Measurements from ENCODE around the gene PTPRN2.

Gene PTPRN2

GRCh38 chr7:157660971-157661610, 926.5 kb downstream of the PTPRN2 start:
- DNase-seq: no peak

GRCh38 chr7:157658851-157659412, 928.7 kb downstream of the PTPRN2 start:
- no peak for DNase-seq

- DNase-seq: no peak
Measured at GRCh38 chr7:157657741-157658740, 929.6 kb downstream of the PTPRN2 start.

GRCh38 chr7:157656195-157656769, 931.3 kb downstream of the PTPRN2 start:
- no peak for DNase-seq

- no peak for DNase-seq
Measured at GRCh38 chr7:157654350-157654749, 933.3 kb downstream of the PTPRN2 start.

DNA sequence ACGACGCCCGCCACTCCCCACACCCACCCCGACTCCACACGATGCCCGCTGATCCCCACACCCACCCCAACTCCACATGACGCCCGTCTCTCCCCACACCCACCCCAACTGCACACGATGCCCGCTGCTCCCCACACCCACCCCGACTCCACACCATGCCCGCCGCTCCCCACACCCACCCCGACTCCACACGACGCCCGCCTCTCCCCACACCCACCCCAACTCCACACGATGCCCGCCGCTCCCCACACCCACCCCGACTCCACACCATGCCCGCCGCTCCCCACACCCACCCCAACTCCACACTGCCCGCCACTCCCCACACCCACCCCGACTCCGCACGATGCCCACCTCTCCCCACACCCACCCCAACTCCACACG, 933.8 kb downstream of the PTPRN2 start:
- no peak for DNase-seq

DNA sequence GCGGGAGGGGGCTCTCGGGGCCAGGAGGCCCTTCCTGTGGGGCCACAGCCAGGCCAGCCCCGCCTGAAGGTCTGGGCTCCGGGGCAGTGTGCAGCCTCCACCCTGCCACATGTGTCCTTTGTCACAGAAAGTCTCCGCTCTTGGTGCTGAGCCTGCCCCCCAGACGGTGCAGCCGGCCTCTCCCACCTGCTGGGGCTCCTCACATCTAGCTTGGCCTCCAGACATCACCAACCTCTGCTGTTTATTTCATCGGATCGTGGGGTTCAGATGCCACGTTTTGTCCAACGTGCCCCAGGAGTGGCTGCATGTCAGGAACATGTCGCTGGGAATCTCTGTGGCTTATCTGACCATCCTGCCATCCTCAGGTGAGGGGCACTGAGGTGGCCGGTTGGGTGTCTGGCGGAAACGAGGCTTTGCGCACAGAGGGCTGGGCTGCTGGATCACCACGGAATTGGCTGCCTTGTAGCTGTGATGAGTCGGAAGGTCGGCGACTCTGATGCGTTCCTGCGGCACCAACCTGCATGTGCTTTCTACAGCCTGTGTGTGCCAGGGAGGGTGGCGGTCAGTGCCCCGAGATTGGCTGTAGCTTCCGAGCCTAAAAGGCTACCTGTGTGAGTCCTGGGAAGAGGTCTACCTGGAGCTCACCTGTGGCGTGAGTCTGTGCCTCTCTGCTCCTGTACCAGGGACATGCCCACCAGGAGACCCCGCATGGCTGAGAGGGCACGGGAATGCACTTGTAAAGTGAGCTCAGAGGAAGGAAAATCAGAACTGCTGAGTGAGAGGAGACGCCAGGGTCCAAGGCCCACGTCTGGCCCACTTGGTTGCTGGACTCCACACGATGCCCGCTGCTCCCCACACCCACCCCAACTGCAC, 934.4 kb downstream of the PTPRN2 start:
- no peak for DNase-seq

DNA sequence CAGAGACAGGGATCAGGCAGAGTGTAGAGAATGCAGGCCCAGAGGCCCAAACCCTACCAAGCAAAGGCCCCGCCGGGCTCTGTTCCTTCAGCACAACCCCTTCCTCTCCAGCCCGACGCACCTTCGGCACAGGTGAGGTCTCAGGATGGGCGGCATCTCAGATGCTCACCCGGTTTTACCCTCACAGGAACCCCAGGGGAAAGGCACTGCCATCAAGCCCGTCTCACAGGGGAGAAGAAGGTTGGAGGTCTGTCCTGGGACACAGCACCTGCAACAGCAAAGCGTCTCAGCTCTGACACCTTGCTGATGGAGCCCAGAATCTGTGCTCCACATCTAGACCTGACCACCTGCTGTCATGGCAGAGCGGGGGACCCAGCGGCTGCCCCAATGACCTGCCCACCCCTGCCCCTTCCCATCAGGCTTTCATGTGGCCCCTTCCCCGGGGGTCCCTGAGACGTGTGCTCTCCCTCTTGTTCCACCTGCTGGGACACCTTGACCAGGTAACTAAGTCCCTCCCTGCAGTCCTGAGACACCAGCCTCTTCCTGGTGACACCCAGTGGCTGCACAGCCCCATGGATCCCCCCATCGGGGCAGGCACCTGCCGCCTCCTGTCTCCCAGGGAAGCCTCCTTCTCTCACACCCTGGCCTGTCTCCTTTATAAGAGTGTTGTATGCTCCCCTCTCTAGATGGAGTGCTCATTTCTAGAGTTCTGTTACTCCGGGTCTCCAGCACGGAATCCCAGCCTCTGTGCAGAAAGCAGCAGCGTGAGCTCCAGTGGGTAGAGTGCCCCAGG, 935.3 kb downstream of the PTPRN2 start:
- no peak for DNase-seq

DNA sequence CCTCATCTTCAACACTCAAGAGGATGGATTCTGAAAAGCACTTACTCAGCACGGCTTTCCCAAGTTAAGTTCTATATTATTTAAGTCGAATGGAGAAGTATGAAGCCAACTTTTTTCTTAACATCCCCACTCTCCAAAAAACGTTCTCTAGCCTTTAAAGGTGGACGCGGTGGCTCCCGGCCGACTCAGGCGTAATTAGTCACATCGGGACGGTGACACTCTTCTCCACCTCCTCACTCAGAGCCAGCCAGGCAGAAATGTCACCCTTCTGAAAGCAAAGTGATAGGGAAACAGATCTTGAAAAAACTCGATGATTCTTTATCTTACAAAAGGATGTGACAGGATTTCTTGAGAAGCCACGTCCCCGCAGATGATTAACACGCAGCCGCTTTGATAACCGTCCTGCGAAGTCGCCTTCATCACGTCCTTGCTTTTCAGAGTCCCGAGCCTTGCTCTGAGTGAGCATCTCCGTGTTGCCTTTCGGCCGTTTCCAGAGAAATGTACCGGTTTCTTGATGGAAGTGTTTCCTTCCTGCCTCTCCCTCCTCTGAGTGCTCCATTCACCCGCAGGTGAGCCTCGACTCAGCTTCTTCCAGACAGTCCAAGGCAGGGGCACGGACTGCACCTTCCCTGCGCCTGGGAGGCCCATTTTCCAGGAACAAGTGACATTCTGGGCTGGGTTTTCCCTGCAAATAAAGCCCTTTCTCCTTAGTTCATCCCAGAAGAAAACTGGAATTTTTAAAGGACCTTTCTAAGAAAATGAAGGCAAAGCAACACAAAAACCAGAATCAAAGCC, 936.1 kb downstream of the PTPRN2 start:
- no peak for DNase-seq

DNA sequence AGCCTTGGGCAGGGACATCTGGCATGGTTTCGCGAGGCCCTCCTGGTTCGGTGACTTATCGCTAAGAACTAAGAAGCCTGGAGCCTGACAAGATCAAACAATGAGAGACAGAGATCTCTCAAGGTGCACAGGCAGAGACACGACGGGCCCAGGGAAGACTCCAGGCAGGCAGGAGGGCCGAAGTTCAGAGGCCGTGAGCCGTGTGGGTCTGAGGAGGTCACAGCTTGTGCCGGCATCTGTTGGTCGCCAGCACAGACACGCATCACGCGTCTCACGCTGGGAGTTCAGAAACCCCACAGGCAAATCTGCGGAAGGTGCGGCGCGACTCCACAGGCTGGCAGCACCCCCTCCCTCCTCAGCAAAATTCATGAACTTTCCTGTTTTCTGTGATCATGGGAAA, 936.8 kb downstream of the PTPRN2 start:
- no peak for DNase-seq

- no peak for DNase-seq
Measured at GRCh38 chr7:157650131-157650631, 937.4 kb downstream of the PTPRN2 start.

- DNase-seq: no peak
Measured at GRCh38 chr7:157646551-157646950, 941.1 kb downstream of the PTPRN2 start.

DNA sequence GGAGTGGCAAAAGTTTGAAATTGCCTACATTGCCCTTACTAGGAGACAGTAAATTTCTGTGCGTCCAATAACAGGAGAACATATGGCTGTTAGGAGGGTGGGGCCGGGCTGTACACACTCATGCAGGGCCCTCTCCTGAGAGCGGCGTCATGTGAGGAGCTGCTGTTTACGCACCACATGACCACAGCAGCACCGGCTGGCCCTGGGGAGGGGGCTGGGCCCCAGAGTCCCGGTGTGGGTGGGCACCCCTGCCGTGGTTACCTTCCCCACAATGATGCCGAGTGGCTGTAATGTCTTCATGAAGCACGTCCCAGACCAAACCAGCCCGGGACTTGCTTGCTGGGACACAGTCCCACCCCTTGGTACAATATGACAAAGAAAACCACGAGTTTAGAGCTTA, 942.1 kb downstream of the PTPRN2 start:
- DNase-seq: no peak

DNA sequence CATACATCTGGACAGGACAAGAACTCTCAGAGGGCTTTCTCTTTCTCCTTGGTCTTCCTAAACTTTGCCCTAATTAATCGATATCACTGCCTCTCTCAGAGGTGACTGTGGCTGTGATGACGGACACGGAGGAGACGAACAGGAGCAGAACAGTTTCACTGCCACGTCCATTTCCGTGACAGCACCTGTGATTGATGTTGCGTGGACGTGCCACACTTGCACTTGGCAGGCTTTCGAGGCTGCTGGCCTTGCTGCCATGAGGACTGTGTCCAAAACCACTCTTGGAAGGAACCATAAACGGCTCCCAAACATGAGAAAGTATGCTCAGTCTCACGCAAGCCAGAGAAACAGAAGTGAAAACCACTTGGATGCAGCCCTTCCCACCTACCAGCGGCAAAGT, 942.7 kb downstream of the PTPRN2 start:
- DNase-seq: no peak

GRCh38 chr7:157643525-157643970, 944.1 kb downstream of the PTPRN2 start:
- DNase-seq: no peak

DNA sequence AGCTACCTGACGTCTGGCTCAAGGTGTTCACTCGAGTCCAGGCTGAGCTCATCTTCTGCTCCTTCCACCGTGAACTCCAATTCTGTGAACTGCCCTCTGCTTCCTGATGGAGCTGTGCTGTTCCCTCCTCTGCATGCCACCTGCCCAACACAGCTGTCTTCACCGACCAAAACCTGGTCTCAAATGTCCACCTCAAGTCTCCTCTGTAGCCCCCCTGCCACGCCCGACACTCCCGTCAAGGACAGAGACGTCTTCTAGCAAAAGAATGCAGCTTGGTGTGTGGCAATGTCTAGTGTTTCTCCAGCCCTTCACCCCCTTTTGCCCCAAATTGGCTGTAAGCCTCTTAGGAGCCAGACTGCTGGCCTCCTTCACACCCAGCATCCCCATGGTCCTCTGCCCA, 945.8 kb downstream of the PTPRN2 start:
- DNase-seq: no peak

DNA sequence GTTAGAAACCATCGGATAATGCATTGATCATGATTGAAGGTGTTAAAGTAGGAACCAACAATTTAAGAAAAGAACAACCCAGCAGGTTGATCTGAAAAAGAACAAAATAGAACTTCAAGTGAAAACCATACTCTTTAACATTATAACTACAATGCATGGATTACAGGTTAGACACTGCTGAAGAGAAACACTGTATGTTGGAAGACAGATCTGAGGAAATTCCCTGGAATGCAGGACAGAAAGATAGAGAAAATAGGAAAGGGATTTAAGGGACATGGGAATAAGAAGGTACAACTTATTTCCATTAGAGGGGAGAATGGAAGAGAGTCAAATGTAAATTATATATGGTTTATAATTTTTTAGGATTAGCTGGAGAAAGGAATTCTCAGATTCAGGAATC, 947.5 kb downstream of the PTPRN2 start:
- DNase-seq: no peak

DNA sequence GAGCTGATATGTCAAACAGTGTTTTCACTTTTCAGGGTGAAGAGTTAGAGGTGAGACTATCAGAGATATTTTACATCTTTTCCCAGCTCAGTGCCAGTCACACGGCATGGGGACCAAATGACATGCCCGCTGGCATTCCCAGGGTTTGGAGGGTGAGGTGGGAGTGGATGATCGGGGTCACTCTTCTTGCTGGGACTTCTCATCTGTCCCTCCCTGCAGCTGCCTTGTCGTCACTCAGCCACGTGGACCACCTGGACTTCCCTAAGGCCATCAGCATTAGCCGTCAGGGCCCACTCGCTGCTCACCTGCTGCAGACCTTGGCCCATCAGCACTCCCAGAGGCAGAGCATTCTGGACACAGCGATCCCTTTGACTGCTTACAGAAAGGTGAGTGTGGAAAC, 949.1 kb downstream of the PTPRN2 start:
- DNase-seq: no peak

DNA sequence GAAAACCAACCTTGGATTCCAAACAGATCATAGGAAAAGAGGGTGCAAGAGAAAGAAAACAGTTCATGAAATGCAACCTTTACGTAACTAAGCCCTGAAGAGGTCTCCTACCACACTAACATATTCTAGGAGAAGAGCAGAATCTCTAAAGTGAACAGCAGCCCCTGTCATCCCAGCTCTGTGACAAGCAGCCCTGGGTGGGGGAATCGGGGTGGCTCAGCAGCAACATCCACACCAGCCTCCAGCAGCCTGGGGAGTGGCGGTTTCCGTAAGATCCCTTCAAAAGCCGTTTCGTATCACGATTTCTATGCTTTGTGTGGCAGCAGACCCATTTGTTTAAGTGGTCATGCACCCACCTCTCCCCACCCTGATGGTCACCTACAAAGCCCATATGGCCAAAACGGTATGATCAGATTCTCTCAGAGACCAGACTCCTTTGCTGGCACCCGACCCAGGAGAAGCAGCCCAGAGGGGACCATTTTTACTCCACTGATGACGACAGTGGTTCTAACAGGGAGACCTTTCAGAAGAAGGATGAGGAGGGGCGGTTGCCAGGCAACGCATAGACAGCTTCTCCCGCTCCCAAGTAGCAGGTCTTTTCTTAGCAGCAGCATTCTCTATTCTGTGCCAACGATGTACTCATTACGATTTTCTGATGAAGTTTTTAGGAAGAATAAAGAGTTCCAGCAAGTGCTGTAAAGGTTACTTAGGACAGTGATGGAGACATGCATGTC, 950.2 kb downstream of the PTPRN2 start:
- DNase-seq: no peak

- no peak for DNase-seq
Measured at GRCh38 chr7:157635669-157636068, 952.0 kb downstream of the PTPRN2 start.
